Measurements from ENCODE around the gene CIDEB.
A peak's percentile ranks its signal among the peaks of the same experiment; 100 is the strongest.
"Not testable (repeated sequence)": the region's sequence is repeated elsewhere in the genome, so short reads cannot be mapped to it uniquely, and the experiment has no call there.

Gene CIDEB, protein sequence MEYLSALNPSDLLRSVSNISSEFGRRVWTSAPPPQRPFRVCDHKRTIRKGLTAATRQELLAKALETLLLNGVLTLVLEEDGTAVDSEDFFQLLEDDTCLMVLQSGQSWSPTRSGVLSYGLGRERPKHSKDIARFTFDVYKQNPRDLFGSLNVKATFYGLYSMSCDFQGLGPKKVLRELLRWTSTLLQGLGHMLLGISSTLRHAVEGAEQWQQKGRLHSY

GRCh38 chr14:24307575-24308341 is at the start of gene CIDEB:
Gene CIDEB (minus strand): TSS chr14:24307977. CDS start chr14:24307858, 119 bp downstream.
- in situ Hi-C loops (cut with HindIII; ENCODE audit: low sequenced_read_pairs) = no loop called here
- H3K4me3 ChIP-seq (ENCODE audit: low read depth, low read length) = no peak within 1 kb of the TSS
- peak; percentile 53 for DNase-seq (ENCODE audit: low read depth, low spot score)
- TF ChIP-seq CTCF (IDR thresholded peaks at IDR 0.05; ENCODE audit: low read depth, low read length) = peak; percentile 97

GRCh38 chr14:24356208-24356607 is 48.4 kb upstream of the CIDEB start:
- in situ Hi-C loops (cut with HindIII; ENCODE audit: low sequenced_read_pairs) = no loop called here
- no peak overlapping the region for H3K4me3 ChIP-seq (ENCODE audit: low read depth, low read length)
- TF ChIP-seq CTCF (IDR thresholded peaks at IDR 0.05; ENCODE audit: low read depth, low read length) = no peak
- no peak for DNase-seq (ENCODE audit: low read depth, low spot score)

DNA sequence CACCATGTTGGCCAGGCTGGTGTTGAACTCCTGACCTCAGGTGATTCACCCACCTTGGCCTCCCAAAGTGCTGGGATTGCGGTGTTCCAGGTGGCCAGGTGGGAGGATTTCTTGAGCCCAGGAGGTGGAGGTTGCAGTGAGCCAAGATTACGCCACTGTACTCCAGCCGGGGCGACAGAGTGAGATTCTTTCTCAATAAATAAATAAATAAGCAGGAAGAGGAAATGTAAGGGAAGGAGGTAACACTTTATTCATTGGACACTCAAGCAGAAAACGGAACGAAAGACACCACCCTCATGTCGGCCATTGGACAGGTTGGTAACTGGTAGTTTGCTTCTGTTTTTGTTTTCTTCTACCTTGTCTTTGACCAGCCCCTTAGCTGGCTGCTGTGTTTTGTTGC is 47.2 kb upstream of the CIDEB start:
- H3K4me3 ChIP-seq (ENCODE audit: low read depth, low read length) = no peak overlapping the region
- in situ Hi-C loops (cut with HindIII; ENCODE audit: low sequenced_read_pairs) = no loop called here
- no peak for DNase-seq (ENCODE audit: low read depth, low spot score)
- no peak for TF ChIP-seq CTCF (IDR thresholded peaks at IDR 0.05; ENCODE audit: low read depth, low read length)

DNA sequence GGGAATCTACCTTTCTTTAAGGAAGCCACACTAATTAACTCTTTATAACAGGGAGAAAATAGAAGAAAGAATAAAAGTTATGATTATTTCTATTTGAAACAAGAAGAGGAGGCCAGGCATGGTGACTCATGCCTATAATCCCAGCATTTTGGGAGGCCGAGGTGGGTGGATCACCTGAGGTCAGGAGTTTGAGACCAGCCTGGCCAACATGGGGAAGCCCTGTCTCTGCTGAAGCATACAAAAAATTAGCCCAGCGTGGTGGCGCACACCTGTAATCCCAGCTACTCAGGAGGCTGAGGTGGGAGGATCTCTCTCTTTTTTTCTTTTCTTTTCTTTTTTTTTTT is 46.7 kb upstream of the CIDEB start:
- not testable (repeated sequence) for H3K4me3 ChIP-seq (ENCODE audit: low read depth, low read length); DNase-seq (ENCODE audit: low read depth, low spot score)

GRCh38 chr14:24353559-24354481 is 46.0 kb upstream of the CIDEB start:
- no peak overlapping the region for H3K4me3 ChIP-seq (ENCODE audit: low read depth, low read length)
- no peak for TF ChIP-seq CTCF (IDR thresholded peaks at IDR 0.05; ENCODE audit: low read depth, low read length)
- in situ Hi-C loops (cut with HindIII; ENCODE audit: low sequenced_read_pairs) = no loop called here
- no peak for DNase-seq (ENCODE audit: low read depth, low spot score)

More for the DNA sequence above, 46.7 kb upstream of the CIDEB start:
- in situ Hi-C loops (cut with HindIII; ENCODE audit: low sequenced_read_pairs) = not testable (repeated sequence)

DNA sequence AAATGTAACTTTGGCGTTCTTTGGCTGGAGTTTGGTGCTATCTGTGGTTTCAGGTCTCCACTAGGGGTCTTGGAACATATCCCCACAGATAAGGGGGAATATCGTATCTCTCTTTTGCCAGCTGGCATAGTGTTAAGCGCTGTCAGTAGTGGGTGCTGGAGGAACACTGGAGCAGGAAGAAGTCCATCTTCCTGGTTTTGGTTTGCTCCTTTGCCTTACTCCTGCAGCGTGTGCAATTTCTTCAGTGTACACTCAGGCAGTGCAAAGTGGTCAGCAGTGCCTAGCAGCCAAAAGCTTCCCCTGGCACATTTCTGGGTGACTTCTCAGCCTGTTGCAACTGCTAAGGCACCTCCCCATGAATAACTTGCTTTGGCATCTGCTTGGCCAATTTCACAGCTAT is 43.7 kb upstream of the CIDEB start:
- no peak overlapping the region for H3K4me3 ChIP-seq (ENCODE audit: low read depth, low read length)
- TF ChIP-seq CTCF (IDR thresholded peaks at IDR 0.05; ENCODE audit: low read depth, low read length) = peak; percentile 11
- in situ Hi-C loops (cut with HindIII; ENCODE audit: low sequenced_read_pairs) = no loop called here
- DNase-seq (ENCODE audit: low read depth, low spot score) = no peak

Measured in astrocyte of the spinal cord (primary cell).